HL-60 (cell line): Measurements from ENCODE around the gene SP2.

ENCODE experiments used
- DNase-seq, 2 experiments: peaks; one replicate each; pipeline ENCODE4 v3.0.0-alpha.2; 2010 to 2020; ENCODE audit warnings: low read depth in 1 of 2, low spot score in 1 of 2
- H3K27ac ChIP-seq: fragments of 250-450 bp; sonication (Bioruptor Pico); replicated peaks from 2 replicates; pipeline ENCODE4 v1.5.1; 2020; ENCODE audit warnings: mild to moderate bottlenecking, moderate library complexity
- H3K27me3 ChIP-seq: fragments of 250-450 bp; sonication (Bioruptor Pico); 2 replicates; pipeline ENCODE4 v1.5.1; 2021; ENCODE audit warnings: mild to moderate bottlenecking, moderate library complexity; ENCODE audit not compliant: insufficient read depth, poor library complexity, severe bottlenecking
- H3K4me3 ChIP-seq: replicated peaks from 2 replicates; pipeline ENCODE4 v1.5.1; 2011; ENCODE audit warnings: mild to moderate bottlenecking, control low read depth, low read length; ENCODE audit not compliant: insufficient read depth
- CTCF ChIP-seq: IDR thresholded peaks from one replicate; pipeline ENCODE4 v1.5.1; 2011; ENCODE audit warnings: low read length, control low read depth, inconsistent platforms; ENCODE audit not compliant: insufficient read depth
- GABPA ChIP-seq: IDR thresholded peaks from 2 replicates; pipeline ENCODE4 v1.6.1; 2012; ENCODE audit warnings: low read depth
- POLR2AphosphoS5 ChIP-seq: IDR thresholded peaks from 2 replicates; pipeline ENCODE4 v1.6.1; 2012; ENCODE audit warnings: low read depth
- REST ChIP-seq: IDR thresholded peaks from 2 replicates; pipeline ENCODE4 v1.6.1; 2012; ENCODE audit warnings: low read depth; ENCODE audit not compliant: insufficient replicate concordance
- SPI1 ChIP-seq: IDR thresholded peaks from 2 replicates; pipeline ENCODE4 v1.6.1; 2012; ENCODE audit warnings: low read depth, mild to moderate bottlenecking, borderline replicate concordance

The SP2 gene

GRCh38 chr17:47942096-47942510 is 46.1 kb downstream of the SP2 start:
- no peak for DNase-seq
- no peaks in the 10 kb centered on the region for H3K27me3 ChIP-seq
- peak overlapping the region; percentile 89 for H3K4me3 ChIP-seq
- peak overlapping the region; percentile 76; the same call in 1 of the 2 replicates for H3K27ac ChIP-seq
- TF ChIP-seq GABPA (no peak), CTCF (no peak), POLR2AphosphoS5 (no peak), SPI1 (no peak), REST (no peak)

- no peak for TF ChIP-seq SPI1
- Histone ChIP-seq H3K27me3 (no peaks in the 10 kb centered on the region), H3K27ac (no peak overlapping the region), H3K4me3 (peak overlapping the region; percentile 89)
- DNase-seq, result no peak
Observed at GRCh38 chr17:47942568-47942967, 46.5 kb downstream of the SP2 start.

- no peak overlapping the region for H3K27ac ChIP-seq
- no peak overlapping the region for H3K4me3 ChIP-seq
- DNase-seq, result peak in 1 of 2 experiments; percentile 54
- TF ChIP-seq SPI1, result no peak
- no peak for TF ChIP-seq REST
- TF ChIP-seq GABPA, result no peak
- TF ChIP-seq CTCF, result no peak
- TF ChIP-seq POLR2AphosphoS5, result no peak
- H3K27me3 ChIP-seq, result no peaks in the 10 kb centered on the region
Observed at GRCh38 chr17:47945080-47945479, 49.0 kb downstream of the SP2 start.

GRCh38 chr17:47945529-47946508 is 49.8 kb downstream of the SP2 start:
- Histone ChIP-seq H3K27ac (no peak overlapping the region), H3K4me3 (no peak overlapping the region), H3K27me3 (no peaks in the 10 kb centered on the region)
- no peak for DNase-seq
- TF ChIP-seq GABPA (no peak), SPI1 (peak; percentile 79; the same call in 1 of the 2 replicates), REST (no peak)
